Stomach (tissue), 4 donors: ENCODE data around the gene UHRF1.
"Not testable (repeated sequence)": the region's sequence is repeated elsewhere in the genome, so short reads cannot be mapped to it uniquely, and the experiment has no call there.

Experiments
- EP300 ChIP-seq: sonication (generic); formaldehyde crosslinking; IDR thresholded peaks from one replicate; pipeline ENCODE4 v1.6.1; 2017; ENCODE audit warnings: antibody characterized with exemption
- POLR2AphosphoS5 ChIP-seq, 3 donors: sonication (generic); formaldehyde crosslinking; IDR thresholded peaks; one replicate each; pipeline ENCODE4 v1.6.1; 2016; ENCODE audit warnings: antibody characterized with exemption in 3 of 3
- TF ChIP-seq, protein P1 (sequence below), 7 experiments: fragments of 450-650 bp in 4 of 7; fragments of 200-600 bp in 3 of 7; sonication (generic) in 3 of 7; IDR thresholded peaks; one replicate each; pipeline ENCODE4 v1.5.1; 2016 to 2019; ENCODE audit warnings: antibody characterized with exemption in 7 of 7, control low read depth in 2 of 7, mild to moderate bottlenecking in 1 of 7

DNA sequence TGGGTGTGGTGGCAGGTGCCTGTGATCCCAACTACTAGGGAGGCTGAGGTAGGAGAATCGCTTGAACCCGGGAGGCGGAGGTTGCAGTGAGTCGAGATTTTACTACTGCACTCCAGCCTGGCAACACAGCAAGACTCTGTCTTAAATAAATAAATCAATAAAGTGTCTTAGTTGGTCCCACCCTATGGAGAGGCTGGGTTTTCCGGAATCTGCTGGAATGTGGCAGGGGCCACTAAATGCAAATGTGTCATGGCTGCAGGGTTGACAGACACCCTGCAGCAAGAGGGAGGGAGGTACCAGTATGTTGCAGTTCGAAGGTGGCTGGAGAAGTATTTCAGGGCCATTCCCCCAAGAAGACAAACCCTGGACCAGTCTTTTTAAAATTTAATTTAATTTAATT lies 24.3 kb upstream of the UHRF1 start:
- TF ChIP-seq EP300; POLR2AphosphoS5 (IDR thresholded peaks at IDR 0.05): not testable (repeated sequence)
- TF ChIP-seq, protein P1, sequence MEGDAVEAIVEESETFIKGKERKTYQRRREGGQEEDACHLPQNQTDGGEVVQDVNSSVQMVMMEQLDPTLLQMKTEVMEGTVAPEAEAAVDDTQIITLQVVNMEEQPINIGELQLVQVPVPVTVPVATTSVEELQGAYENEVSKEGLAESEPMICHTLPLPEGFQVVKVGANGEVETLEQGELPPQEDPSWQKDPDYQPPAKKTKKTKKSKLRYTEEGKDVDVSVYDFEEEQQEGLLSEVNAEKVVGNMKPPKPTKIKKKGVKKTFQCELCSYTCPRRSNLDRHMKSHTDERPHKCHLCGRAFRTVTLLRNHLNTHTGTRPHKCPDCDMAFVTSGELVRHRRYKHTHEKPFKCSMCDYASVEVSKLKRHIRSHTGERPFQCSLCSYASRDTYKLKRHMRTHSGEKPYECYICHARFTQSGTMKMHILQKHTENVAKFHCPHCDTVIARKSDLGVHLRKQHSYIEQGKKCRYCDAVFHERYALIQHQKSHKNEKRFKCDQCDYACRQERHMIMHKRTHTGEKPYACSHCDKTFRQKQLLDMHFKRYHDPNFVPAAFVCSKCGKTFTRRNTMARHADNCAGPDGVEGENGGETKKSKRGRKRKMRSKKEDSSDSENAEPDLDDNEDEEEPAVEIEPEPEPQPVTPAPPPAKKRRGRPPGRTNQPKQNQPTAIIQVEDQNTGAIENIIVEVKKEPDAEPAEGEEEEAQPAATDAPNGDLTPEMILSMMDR (IDR thresholded peaks at IDR 0.05), result not testable (repeated sequence)
